ENCODE data around the gene TYW1.
A peak's percentile ranks its signal among the peaks of the same experiment; 100 is the strongest.
"Not testable (repeated sequence)": the region's sequence is repeated elsewhere in the genome, so short reads cannot be mapped to it uniquely, and the experiment has no call there.

Gene TYW1

DNA sequence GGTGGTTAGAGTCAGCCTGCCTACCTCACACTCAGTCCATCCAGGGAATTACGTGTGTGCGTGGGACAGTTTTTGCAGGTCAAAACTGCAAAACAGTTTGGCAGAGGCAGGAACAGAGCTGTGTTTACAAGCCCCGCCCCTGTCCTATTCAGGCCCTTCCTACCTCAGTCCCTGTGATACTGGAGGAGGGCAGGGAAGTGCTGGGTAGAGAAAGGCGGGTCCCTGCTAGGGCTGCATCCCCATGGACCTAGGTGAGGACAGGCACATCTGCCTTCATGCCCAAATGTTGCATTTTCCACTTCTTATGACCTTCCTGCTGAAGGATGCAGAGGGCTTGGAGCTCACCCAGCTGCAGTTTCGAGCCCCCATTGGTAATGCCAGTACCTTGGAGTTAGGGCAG lies 26.3 kb upstream of the TYW1 start:
- FAIRE-seq (no peak), DNase-seq (ENCODE audit: insufficient read length, low spot score) (no peak)
- no peak for TF ChIP-seq POLR2A (IDR thresholded peaks at IDR 0.05; ENCODE audit: low read depth, low read length)

DNA sequence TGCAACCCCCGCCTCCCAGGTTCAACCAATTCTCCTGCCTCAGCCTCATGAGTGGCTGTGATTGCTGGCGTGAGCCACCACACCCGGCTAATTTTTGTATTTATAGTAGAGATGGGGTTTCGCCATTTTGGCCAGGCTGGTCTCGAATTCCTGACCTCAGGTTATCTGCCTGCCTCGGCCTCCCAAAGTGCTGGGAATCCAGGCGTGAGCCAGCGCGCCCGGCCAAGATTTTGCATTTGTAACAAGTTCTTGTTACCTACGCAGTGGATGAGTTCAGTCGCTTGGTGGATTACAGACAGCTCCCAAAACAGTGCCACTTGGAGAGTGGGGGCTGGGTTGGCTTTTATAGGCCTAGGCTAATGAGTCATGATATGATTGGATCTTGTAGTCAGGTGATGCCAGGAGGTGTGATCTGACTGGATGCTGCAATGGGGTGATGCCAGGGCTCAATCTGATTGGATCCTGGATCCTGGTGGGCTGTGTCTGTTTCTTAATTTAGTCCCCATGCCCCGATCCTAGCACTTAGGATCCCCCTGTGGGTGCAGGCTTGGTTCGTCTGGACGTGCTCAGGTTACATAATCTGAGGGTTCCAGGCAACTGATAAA lies 21.5 kb upstream of the TYW1 start:
- FAIRE-seq (no peak), DNase-seq (ENCODE audit: insufficient read length, low spot score) (no peak)
- TF ChIP-seq POLR2A (IDR thresholded peaks at IDR 0.05; ENCODE audit: low read depth, low read length) = no peak

DNA sequence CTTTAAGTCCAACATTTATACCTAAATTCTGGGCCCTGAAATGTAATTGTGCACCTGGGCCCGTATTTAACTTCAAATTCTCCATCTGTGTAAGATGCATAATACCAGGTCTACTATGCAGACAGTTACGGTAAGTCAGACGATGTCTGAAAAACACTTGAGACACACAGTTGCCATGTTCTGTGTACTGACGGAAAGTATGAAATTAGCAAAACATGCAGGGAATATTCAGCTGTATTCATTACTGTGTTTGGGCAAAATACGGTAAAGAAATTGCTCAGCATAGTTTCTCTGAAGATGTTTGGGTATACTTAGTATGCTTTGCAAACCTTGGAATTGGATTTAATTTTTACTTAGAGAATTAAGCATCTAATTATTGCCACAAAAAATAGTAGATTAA lies 18.3 kb upstream of the TYW1 start:
- FAIRE-seq; DNase-seq (ENCODE audit: insufficient read length, low spot score): not testable (repeated sequence)

DNA sequence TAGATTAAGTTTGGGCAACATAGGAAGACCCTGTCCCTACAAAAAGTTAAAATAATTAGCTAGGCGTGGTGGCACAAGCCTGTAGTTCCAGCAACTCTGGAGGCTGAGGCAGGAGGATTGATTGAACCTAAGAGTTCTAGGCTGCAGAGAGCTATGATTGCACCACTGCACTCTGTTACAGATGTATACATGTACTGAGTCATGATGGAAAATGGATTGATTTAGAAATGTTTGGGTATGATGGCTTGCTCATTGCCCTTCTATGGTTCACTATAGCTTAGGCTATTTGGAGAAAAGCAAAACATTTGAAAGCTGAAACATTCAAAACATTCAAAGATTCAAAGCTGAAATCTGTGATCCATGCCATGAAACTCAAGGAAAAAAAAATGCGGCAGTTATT lies 17.6 kb upstream of the TYW1 start:
- not testable (repeated sequence) for FAIRE-seq; DNase-seq (ENCODE audit: insufficient read length, low spot score)

DNA sequence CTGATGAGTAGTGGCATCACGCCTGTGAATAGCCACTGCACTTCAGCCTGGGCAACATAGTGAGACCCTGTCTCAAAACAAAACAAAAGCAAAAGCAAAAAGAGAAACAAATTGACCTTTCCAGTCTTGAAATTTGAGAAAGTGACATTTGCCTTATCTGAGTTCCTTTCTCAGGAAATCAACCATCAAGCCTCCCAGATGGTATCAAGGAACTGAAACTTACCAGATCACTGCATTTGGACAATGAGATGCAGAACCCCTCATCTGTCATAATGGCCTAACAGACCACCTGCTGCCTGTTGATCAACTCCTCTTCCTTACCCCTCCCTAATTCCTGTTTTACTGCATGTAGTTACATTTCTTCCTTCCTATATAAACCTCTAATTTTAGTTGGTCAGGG lies 16.3 kb upstream of the TYW1 start:
- not testable (repeated sequence) for FAIRE-seq; DNase-seq (ENCODE audit: insufficient read length, low spot score)

DNA sequence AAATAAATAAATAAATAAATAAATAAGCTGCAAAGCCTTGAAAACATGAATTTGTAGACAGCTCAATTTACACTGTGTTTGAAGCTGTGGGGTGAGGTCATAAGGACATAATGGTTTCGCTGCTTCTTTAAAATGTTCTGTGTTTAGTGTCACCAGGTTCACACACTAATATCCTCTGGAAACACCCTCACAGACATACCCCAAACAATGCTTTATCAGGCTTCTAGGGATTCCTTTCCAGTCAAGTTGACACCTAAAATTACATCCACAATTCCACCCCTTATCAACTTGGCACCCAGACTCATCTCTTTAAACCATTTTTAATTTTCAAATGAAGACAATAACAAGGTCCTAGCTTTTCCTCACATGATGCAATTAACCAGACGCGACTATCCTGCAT lies 7.1 kb upstream of the TYW1 start:
- DNase-seq (ENCODE audit: insufficient read length, low spot score); FAIRE-seq: not testable (repeated sequence)

DNA sequence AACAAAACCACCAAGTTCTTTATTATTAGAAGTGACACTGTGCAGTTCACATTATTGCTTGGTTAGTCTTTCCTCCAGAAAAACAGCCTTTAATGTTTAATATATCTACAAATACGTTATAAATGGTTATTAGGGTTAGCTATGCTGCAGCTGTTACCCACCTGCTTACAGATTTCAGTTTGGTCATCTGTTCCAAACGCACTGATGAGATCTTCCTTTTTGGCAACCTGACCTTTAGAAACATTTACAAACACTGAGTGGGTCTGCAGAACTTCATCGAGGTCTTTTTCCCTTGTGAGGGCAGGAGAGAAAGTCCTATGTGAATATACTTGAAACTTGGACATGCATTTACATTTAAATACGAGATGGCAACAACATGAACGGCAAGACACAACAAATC lies 2.6 kb upstream of the TYW1 start:
- not testable (repeated sequence) for FAIRE-seq

DNA sequence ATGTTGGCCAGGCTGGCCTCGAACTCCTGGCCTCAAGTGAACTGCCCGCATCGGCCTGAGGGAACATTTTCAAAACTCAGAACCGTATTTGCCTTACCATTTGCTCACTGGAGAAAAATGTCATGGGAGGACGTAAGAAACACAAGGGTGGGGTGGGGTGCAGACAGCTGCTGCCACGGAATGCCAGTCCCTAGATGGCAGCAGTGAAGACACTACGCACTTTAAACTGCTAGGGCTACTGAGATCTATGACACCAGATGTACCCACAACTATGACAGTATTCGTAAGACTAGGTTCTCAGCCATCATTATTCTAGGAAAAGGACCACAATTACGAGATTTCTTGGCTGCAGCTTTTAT lies 2.0 kb upstream of the TYW1 start:
- TF ChIP-seq POLR2A (IDR thresholded peaks at IDR 0.05; ENCODE audit: low read depth, low read length) = peak; percentile 8; the same call in 1 of the 2 replicates
- DNase-seq (ENCODE audit: insufficient read length, low spot score) = not testable (repeated sequence)
- FAIRE-seq = peak; percentile 90

More for the DNA sequence above, 2.6 kb upstream of the TYW1 start:
- DNase-seq (ENCODE audit: insufficient read length, low spot score) = not testable (repeated sequence)

DNA sequence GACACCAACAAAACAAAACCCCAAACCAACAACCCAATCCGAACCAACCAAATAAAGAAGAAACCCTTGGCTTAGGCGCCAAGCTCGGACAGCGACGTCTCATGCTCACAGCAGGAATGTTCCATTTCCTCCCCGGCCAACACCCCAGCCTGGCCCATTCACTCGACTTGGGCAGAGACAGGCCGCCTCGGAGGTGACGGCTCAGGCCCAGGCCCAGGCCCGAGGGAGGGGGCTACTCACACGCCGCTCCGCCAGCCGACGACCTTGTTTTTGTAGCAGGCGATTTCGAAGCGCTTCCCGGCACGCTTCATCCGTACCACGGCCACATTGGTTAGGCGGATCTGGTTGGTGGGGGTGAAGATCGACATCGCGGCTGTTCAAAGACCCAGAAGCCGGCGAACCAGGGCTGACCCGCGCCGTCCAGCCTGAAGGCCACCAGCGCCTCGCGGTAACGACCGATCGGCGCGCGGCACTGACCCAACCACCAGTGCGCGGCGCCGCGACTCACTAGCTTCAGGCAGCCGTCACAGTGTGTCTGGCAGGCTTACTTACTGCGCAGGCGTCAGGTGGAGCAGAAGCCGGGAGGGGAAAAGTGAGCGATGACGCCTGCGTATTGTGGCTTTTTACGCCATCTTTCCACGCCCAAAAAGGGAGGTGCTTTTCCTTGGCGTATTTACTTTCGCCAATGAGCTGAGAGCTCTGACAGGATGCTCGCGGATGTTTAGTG lies 1.4 kb upstream of the TYW1 start, which contains the start of gene SBDS:
TSS of gene SBDS (minus strand) at position 537 of the 727 bp plus-strand sequence. CDS start at position 368, 169 bp downstream.
- FAIRE-seq = peak; percentile 77
- TF ChIP-seq POLR2A (IDR thresholded peaks at IDR 0.05; ENCODE audit: low read depth, low read length) = peak; percentile 97
- not testable (repeated sequence) for DNase-seq (ENCODE audit: insufficient read length, low spot score)

DNA sequence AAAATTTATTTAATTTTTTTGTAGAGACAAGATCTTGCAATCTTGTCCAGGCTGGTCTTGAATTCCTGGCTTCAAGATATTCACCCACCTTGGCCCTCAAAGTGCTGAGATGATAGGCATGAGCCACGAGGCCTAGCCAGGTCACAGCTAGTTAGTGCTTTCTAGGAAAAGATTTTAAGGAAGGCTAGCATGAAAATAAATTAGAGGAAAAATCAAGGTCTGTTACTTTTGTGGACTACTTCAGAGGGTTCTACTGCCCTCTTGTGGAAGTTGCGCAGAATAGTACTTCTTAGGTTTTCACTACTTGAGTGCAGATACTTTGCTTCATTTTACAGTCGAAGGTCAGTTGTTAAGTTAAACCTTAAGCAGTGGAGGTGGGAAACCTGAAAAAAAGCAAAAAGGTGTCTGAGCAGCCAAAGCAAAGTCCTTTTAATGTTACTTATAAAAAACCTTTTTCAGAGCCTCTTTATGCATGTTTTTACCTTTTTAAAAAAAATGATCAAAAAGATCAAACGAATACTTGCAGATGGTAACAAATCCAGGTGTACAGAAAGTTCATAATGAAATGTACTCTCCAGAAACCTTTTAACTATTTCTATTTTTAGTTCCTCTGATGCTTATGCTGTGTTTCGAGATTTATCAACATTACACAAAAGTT lies 4.1 kb downstream of the TYW1 start:
- peak; percentile 99 for FAIRE-seq
- DNase-seq (ENCODE audit: insufficient read length, low spot score) = not testable (repeated sequence)

DNA sequence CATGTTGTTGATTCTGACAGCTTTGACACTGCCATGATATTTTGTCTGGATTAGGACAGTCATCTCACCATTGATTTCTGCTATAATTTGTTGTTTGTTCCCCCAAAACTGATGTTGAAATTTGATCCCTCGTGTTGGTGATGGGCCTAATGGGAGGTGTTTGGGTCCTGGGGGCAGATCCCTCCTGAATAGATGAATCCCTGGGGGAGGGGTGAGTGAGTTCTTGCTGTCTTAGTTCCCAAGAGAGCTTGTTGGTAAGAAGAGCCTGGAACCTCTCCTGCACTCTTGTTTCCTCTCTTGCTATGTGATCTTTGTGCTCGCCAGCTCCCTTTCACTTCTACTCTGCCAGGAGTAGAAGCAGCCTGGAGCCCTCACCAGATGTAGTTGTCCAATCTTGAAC lies 7.5 kb downstream of the TYW1 start:
- FAIRE-seq; DNase-seq (ENCODE audit: insufficient read length, low spot score): not testable (repeated sequence)

DNA sequence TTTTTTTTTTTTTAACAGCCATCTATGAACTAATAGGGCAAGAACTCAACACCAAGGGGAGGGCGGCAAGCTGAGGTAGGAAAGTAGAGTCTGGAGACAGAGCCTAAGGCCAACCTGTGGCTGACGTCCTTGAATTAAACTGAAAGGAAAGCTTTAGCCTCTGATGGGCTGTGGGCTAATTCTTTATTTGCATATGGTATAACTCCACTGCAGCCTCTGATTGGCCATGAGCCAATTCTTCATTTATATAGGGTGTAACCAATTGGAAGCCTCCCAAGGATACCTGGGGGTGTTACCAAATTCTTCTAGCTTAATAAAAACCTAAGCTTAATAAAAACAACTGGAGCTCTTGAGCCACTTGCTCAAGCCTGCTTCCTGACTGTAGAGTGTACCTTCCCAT lies 10.3 kb downstream of the TYW1 start:
- DNase-seq (ENCODE audit: insufficient read length, low spot score) (no peak), FAIRE-seq (no peak)
- TF ChIP-seq POLR2A (IDR thresholded peaks at IDR 0.05; ENCODE audit: low read depth, low read length) = no peak

DNA sequence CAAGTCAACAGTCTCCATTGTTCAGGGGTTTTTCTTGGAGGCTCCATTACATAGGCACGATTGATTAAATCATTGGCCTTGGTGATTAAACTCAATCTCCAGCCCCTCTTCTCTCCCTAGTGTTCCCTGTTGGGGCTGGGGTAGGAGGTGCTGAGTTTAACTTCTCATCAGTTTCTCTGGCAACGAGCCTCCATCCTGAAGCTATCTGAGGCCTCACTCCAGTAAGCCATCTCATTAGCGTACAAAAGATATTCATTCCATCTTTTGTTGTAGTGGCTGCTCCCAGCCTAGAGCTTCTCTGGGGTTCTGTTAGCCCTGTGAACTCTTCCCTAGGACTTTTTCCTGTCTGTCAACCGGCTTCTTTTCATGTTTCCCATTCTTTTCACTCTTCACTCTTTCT lies 11.6 kb downstream of the TYW1 start:
- no peak for FAIRE-seq
- TF ChIP-seq POLR2A (IDR thresholded peaks at IDR 0.05; ENCODE audit: low read depth, low read length) = no peak
- no peak for DNase-seq (ENCODE audit: insufficient read length, low spot score)

DNA sequence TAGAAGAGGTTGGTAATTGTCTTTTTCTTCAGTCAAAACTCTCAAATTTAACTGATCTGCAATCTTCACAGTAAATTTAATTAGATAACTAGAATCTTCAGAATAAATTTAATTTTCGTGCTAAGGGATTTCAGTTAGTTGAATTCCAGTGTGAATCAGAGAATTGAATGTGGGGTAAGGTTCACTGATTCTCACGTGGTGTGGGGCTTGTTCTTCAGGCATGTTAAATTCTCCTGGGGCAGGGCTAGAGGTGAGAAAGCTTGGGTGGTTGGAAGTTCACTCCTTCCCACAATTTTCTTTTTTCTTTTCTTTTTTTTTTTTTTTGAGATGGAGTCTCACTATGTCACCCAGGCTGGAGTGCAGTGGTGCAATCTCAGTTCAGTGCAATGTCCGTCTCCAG lies 13.0 kb downstream of the TYW1 start:
- FAIRE-seq; DNase-seq (ENCODE audit: insufficient read length, low spot score): not testable (repeated sequence)

DNA sequence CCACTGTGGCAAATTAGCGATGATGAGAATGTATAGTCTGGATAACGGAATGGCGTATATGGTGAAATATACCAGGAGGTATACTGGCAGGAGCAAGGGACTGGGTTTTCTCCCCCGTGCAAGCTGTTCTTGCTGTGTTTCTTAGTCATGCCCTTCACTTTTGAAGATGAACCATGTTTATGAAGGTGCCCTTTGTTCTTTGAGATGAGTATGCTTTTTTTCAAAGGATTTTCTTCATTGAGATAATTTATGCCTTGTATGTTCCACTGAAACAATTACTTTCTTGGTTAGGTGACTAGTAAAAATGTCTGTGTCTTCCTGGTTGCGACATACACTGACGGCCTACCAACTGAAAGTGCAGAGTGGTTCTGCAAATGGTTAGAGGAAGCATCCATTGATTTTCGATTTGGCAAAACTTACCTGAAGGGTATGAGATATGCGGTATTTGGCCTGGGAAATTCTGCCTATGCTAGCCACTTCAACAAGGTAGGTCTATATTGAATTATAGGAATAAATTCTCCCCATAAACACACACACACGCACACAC lies 17.5 kb downstream of the TYW1 start:
- FAIRE-seq; DNase-seq (ENCODE audit: insufficient read length, low spot score): not testable (repeated sequence)

DNA sequence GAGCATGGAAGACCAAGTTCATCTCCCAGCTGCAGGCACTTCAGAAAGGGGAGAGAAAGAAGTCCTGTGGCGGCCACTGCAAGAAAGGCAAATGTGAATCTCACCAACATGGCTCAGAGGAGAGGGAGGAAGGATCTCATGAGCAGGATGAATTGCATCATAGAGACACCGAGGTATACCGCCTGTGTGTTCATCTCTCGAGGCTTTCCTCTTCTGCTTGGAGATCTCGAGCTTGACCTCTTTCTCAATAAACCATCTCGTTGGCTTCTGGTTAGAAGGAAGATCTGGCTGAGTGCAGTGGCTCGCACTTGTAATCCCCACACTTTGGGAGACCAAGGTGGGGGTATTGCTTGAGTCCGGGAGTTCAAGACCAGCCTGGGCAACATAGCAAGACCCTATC lies 21.3 kb downstream of the TYW1 start:
- FAIRE-seq; DNase-seq (ENCODE audit: insufficient read length, low spot score): not testable (repeated sequence)

Data from H54 (cell line).